RPMI8226 (cell line): ENCODE results near the gene RBBP7.
"Not testable (repeated sequence)": the region's sequence is repeated elsewhere in the genome, so short reads cannot be mapped to it uniquely, and the experiment has no call there.

Experiments
- DNase-seq: peaks from one replicate; pipeline ENCODE4 v3.0.0-alpha.2; 2015

RBBP7 gene

DNA sequence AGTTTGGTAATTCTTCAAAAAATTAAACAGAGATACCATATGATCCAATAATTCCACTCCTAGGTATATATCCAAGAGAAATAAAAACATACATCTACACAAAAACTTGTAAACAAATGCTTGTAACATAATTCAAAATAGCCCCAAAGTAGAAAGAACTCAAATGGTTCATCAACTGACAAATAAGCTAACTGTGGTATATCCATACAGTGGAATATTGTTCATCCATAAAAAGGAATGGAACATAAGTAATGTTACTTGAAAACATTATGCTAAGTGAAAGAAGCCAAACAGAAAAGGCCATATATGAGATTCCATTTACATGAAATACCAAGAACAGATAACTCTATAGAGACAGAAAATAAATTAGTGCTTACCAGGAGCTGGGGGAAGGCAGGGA lies 13.4 kb downstream of the RBBP7 start:
- no peak for DNase-seq

GRCh38 chrX:16856076-16856404 lies 14.1 kb downstream of the RBBP7 start:
- DNase-seq = not testable (repeated sequence)

- no peak for DNase-seq
These were observed 14.6 kb downstream of the RBBP7 start for GRCh38 chrX:16855363-16856075.

GRCh38 chrX:16853537-16853936 lies 16.6 kb downstream of the RBBP7 start:
- no peak for DNase-seq

DNA sequence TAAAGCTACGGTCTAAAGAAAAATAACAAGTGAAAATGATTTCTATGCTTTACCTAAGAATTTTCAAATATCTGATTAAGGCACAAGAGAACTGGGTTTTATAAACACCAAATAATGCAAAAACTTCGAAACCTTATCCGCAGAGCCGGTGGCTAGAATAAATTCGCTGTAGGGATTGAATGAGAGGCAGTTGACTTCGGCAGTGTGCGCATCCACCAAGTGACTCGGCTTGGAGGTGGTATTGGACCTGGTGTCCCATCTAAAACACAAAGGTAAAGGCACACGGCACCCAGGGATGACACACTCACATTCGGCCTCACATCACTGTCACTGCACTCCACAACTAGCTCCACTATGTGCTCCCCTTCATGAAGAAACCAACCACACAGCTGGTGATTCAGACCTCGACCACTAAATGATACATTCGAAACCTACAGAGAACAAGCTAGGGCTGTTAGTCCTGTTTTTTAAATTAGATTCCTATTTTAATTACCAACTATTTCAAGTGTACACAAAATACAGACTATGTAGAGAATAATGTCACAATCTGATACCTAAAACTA lies 17.5 kb downstream of the RBBP7 start:
- DNase-seq = no peak

DNA sequence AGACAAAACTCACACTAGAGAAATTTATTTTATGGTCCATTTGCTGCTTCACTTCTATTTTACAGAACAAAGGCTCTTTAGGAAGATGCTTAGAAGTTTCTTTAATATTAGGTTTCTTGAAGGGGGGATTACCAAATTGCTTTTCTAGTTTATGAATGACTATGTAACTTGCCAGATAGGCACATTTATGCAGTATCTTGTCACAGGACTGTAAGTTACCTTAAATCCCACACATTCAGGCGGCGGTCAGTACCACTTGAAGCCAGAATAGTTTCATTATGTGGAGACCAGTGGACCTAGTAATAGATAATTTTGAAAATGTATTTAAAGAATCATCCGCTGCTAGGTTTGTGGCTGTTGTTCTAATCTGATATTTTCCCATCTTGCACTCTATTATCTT lies 18.3 kb downstream of the RBBP7 start:
- DNase-seq = no peak

DNA sequence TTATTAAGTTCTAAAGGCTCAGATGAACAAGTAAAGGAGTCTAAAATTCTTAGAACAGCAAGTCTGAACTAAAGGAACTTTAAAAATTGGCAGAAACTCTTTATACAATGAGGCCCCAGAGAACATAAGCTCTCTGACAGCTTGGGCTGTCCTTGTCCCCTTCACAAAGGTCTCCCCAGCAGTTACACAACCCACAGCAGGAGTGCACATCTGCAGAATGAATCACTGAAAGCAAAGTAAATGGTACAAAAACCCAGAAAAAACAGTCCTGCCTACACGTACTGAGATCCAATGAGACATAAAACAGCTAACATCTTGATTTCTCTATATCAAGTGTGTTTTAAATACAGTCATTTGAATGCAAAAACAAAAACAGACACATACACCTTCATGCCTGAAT lies 18.7 kb downstream of the RBBP7 start:
- DNase-seq = no peak

DNA sequence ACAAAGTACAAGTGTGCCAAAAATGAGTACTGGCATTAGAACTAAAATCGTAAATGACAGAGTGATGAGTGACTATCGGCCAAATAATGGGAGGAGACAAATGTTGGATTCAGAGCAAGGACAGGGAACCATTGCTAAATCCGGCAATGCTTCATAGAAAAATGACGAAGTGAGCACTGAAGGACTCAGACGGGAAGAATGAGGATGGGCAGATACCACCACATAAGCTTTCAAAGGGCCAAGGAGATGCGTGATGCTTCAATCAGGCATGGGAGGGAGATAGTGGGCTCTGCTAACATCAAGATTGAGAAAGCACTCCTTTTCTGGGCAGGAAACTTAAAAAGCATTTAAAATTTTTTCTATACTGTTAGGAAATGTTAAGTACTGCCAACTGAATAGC lies 21.6 kb downstream of the RBBP7 start:
- no peak for DNase-seq

DNA sequence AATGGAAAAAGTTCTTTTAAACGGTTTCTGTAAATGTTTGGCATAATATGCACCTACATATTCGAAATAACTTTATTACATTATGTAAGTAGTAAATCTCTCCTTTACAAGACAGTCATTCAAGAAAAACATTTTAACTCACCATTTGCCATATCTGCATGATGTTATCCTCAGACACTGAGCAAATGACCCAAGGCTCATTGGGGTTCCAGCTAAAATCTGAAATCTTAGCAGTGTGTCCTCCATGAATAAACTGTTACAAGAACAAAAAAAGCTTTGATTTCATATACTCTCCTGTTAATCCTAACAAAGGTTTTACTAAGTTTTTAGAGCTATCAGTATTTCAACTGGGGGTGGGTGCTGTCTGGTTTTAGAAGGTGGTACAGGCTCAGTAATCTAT lies 24.5 kb downstream of the RBBP7 start:
- no peak for DNase-seq

DNA sequence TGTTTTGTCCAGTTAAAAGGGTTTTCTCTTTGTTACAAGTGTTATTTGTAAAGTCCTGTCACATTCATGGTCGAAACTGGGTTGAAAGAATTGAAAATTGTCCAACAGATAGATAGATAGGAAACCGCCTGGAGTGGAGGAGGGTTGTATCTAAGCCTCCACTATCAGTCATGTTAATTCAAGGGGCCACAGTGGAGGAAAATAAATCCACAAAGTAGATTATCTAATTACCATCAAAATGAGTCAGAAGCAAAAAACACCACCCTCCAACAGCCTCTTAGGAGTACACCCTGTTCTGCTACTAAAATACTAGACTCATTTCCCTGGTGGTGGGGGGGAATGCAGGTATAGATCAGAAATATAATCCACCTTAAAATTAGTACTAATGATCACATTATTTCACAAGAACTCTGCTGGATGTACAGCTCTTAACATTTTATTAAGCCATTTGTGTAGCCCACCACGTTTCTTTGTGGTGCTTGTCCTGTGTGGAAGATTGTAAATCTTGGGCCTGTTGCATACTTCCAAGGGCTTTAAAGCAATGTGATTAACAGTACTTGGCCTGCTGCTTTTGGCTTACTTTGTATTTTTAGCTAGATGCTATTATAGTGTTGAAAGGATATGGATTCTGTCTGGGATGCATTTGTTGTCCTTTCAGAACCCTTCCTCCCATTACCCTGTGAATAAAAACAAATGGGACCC lies 26.8 kb downstream of the RBBP7 start:
- DNase-seq = no peak

- no peak for DNase-seq
These were observed 27.5 kb downstream of the RBBP7 start for GRCh38 chrX:16842684-16843083.

GRCh38 chrX:16839852-16840460 lies 30.2 kb downstream of the RBBP7 start:
- DNase-seq = no peak

DNA sequence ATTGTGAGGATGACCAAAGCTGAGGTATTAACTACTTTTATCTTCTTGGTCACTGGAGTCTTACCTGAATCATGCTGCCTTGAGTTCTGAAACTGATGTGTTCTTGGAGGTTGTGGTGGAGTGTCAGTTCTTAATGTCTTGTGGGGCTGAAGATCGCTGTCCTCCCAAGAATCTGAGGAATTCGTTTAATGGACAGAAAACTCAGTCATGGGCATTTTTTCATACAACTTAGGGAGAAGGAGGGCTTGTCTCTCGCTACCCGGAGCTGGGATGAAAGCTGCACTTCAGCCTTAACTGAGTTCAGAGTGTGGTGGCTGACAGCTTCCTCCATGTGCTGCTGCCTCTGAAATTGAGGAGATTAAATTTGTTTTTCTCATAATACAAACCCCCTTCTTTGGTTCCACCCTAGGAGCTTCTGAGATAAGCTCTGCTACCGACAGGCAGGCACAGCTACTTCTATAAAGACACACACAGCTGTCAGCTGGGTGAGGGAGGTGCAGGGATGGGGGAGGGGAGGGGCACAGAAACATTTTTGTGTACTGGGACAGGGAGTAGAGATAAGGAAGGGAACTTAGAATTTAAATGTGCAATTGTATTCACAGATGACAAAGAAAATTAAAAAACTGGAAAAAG lies 30.8 kb downstream of the RBBP7 start:
- DNase-seq = no peak

GRCh38 chrX:16838202-16839066 lies 31.7 kb downstream of the RBBP7 start:
- no peak for DNase-seq

GRCh38 chrX:16836371-16836770 lies 33.8 kb downstream of the RBBP7 start:
- peak; percentile 9 for DNase-seq

DNA sequence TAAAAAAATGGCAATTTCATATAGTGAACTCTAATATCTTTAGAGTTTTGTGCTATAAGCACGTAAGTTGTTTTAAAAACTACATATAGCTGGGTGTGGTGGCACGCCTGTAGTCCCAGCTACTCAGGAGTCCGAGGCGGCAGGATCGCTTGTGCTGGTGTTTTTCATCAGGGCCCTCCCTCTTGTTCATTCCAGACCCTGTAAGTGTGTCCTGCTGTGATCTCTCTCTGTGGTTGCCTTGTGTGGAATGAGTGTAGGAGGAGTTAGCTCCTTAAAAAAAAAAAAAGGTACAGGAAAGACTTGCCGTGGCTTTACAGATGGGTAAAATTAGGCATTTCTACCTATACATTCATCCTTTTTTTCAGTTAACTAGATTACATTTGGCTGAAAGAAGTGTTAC lies 35.4 kb downstream of the RBBP7 start:
- no peak for DNase-seq

DNA sequence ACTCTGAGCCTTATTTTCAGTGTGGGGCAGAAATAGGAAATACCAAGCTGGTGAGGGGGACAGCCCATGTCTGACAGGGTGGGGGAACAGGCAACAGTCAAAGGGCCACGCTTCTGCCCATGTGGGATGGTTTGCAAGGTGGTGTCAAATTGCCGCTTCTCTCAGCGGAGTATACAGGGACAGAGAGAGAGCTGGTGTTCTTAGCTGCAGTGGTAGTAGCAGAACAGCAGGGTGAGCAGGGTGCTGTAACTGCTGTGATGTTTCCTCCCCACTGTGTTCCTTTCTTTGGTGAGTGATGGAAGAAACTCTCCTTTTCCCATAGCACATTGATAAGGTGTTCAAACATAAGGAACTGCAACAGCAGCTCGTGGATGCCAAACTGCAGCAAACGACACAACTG lies 37.9 kb downstream of the RBBP7 start:
- DNase-seq = no peak

GRCh38 chrX:16828124-16828908 lies 41.8 kb downstream of the RBBP7 start:
- DNase-seq = no peak

DNA sequence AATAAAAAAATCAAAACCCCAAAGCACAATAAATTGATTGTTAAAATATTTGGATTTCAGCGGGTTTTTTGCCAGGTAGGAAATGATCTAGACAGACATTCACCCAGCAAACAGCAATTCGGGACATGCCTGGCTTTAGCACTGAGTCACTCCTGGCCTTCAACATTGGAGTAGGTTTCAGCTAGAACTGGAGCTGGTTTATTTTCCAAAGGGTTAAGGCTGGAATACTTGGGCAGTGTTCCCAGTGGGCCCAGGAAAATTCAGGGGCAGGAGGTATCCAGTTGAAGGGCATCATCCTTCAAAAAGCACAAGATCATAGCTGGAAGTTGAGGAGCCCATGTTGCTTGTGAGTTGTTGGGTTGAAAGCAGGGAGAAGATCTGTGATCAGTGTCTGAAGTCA lies 42.9 kb downstream of the RBBP7 start:
- DNase-seq = no peak

DNA sequence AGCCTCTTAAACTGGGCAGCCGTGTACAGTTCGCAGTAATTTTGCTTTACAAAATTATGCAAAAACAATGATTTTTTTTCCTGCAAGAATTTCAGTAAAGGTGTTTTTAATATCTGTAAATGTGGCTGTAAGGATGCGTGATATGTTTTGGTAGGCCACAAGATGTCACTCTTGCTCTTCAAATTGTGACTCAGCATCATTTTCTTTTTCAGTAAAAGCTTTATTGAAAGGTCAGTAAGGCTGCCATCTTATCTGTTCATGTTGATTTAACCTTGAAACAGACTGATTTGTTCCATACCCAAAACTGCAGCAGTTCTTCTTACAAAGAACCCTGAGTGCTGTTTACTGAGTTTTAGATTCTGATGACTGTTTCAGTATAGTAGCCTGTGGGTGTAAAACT lies 44.0 kb downstream of the RBBP7 start:
- peak; percentile 33 for DNase-seq

DNA sequence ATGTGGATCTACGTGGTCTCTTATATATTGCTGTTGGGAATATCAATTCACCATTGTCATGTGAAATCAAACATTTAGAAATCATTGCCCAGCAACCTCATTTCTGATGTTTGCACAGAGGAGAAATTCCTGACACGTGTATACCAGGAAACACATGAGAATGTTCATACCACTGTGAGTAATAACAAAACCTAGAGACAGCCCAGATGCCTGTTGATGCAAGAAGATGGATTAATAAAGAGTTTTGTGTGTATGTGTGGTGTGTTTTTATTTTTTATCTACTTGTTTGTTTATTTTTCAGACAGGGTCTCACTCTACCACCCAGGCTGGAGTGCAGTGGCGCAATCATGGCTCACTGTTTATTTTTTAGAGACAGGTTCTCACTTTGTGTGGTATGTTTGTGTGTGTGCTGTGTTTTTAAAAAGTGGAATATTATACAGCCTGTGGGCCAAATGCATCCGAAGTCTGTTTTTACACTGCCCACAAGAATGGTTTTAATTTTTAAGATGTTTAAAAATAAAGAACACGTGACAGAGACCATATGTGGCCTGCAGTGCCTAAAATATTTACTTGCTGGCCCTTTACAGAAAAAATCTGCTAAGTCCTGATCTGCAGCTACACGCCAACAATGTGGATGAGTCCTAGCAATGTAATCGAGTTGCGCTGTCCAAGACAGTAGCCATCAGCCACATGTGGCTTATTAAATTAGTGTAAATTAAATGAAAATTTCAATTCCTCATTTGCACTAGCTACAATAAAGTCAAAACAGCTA lies 44.7 kb downstream of the RBBP7 start:
- DNase-seq = no peak
